ENCODE results near the gene GNPTAB.
"Not testable (repeated sequence)": the region's sequence is repeated elsewhere in the genome, so short reads cannot be mapped to it uniquely, and the experiment has no call there.

GNPTAB gene

DNA sequence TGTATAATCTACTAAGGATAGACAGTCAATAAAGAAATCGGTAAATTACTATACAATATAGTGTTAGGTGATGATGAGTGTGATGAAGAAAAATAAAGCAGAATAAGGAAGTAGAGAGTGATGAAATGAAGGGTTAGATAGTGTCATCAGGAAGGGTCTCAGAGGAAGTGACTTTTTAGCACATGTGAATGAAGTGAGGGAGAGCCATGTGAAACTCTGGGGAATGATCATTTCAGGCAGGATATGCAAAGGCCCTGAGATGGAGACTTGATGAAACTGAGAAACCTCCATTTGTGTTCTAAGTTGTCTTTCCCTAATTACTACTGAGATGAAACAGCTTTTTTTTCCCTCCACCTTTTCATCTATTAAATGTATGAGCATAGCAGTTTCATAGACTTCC lies 19.4 kb upstream of the GNPTAB start:
- no peak for DNase-seq

- no peak for DNase-seq
Measured at GRCh38 chr12:101847325-101847724, 16.6 kb upstream of the GNPTAB start.

- no peak for DNase-seq
Measured at GRCh38 chr12:101845137-101845711, 14.5 kb upstream of the GNPTAB start.

GRCh38 chr12:101841069-101841468 lies 10.3 kb upstream of the GNPTAB start:
- no peak for DNase-seq

DNA sequence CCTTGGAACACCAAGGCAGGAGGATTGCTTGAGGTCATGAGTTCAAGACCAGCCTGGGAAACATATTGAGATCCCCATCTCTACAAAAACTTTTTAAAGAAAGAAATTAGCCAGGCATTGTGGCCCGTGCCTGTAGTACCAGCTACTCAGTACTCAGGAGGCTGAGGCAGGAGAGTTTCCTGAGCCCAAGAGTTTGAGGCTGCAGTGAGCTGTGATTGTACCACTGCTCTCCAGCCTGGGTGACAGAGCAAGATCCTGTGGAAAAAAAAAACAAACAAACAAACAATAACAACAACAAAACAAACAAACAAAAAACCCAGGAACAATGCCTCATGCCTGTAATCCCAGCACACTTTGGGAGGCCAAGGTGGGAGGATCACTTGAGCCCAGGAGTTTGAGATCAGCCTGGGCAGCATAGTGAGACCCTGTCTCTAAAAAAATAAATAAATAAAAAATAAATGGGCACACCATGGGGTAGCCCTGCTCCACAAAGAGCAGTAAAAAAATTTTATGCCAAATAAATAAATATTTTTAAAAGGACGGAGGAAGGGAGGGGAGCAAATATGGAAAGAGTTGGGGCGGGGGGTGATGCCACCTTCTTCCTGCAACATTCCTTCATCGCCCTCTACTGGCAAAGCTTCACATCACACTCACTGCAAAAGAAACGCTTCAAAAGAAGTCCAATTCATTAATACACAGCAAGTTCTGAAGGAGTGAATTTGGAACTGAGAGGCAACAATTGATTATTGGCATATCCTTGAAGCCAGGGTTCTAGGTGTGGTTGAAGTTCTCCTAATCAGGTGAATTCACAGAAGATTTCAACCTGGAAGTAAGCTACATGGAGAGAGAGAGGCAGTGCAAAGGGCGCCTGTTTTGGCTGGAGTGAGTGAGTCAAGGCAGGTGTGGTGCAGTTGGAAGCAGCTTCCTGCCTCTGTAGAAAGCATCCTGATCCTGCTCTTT lies 8.8 kb upstream of the GNPTAB start:
- peak; percentile 82 for DNase-seq

- DNase-seq, result peak; percentile 13
Measured at GRCh38 chr12:101838628-101839323, 8.0 kb upstream of the GNPTAB start.

DNA sequence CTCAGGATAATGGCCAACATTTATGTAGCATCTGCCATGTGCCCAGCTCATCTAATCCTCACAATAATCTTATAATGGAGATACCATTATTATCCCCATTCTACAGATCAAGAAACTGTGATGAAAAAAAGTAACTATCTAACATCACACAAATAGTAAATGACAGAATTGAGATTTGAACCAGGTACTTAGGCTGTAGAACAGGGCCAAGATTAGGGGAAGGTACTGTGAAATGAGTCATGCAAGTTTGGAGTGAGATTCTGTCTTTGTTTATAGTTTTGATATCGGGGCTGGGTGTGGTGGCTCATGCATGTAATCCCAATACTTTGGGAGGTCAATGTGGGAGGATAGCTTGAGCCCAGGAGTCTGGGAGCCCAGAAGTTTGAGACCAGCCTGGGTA lies 1.3 kb upstream of the GNPTAB start:
- no peak for DNase-seq

DNA sequence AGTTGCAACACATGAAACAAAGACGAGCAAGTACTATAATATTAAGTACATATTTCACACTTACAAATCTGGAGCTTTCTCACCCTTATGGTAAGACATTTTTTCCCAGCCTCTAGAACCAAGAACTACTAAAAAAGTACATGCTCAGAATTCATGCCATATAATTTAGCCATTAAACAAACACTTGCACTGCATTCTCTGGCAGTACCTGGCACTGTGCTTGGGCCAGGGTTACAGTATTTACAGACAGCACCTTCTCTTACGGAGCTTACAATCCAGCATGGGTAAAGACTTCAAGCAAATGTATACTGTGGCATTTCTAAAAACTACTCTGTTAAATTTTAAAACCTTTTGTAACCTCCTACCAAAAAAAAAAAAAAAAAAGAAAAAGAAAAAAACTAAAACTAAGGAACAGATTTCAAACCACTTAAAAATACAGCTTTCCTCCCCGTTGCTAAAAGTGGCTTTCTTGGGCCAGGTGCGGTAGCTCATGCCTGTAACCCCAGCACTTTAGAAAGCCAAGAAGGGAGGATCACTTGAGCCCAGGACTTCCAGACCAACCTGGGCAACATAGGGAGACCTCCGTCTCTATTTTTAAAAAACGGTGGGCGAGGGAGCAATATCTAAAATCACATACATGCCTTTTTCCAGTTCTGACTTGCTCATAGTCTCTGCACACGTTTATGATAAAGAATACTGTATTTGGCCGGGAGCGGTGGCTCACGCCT lies 956 bp downstream of the GNPTAB start:
- peak; percentile 17 for DNase-seq

DNA sequence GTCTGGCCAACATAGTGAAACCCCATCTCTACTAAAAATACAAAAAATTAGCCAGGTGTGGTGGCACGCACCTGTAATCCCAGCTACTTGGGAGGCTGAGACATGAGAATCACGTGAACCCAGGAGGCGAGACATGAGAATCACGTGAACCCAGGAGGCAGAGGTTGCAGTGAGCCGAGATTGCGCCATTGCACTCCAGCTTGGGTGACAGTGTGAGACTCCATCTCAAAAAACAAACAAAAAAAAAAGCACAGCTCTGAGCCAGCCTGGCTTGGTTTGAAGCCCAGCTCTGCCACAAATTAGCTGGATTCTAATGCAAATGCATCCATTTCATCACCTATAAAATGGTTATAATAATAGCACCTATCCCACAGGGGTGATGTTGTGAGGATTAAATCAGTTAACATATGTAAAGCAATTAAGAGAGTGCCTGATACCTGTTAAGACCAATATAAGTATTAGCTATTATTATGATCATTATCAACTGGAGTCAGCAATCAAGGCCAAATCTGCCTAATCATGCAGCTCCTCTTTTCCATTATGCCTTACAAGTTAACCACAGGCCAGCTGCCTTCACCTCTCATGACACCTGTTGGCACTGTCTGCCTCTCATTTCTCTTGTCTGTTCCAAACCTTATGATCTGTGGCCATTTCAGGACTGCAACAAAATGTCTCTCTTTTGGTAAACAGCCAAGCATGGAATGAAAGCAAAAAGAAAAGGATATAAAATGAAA lies 2.1 kb downstream of the GNPTAB start:
- no peak for DNase-seq

DNA sequence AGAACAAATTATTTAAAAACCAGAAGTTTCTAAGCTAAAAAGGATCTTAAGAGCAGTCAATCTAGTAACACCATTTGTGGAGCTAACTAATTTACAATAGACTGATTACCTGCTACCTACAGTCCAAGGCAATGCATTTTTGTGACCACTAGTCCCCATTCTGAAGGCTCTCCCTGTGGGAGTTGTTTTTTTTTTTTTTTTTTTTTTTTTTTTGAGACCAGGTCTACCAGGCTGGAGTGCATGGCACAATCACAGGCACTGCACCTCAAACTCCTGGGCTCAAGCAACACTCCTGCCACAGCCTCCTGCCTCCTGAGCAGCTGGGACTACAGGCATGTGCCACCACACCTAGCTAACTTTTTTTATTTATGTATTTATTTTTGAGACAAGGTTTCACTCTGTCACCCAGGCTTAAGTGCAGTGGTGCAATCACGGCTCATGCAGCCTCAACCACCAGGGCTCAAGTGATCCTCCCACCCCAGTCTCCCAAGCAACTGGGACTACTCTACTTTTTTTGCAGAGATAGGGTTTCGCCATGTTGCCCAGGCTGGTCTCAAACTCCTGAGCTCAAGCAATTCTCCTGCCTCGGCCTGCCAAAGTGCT lies 3.9 kb downstream of the GNPTAB start:
- DNase-seq, result no peak

DNA sequence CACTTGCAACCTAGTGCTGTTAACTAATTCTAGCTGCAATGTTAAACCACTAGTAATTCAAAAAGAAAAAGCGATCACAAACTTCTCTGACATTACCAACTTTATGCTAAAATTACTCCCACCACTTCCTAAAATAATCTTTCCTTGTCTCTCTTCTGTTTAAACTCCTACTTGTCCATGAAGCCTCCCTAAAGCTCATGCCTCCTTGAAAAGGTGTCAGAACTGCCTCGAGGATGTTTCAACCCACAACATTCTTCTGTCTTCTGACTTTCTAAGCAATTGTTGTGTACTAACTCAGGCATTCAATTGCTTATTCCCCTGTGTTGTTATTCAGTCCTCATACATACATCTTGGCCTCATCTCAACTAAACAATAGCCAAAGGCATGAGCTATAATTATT lies 5.9 kb downstream of the GNPTAB start:
- DNase-seq, result no peak

DNA sequence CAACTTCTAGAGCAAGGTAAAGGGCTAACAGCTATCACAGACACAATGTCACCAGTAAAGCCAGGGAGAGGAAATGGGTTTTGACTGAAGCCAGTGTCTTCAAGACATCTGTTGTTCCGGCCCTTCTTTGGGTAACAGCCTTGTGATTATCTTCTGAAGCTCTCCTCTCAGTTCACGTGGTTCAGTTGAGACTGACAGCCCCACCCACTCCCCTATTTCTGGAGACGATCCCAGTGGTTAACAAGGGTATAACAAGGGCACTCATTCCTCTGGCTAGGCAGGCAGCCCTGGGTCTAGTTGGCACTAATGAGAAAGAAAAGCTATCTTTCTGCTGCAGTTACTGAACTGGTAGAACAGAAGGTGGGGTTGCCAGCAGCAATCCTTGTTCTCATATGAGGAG lies 6.9 kb downstream of the GNPTAB start:
- DNase-seq, result peak; percentile 78

- DNase-seq, result no peak
Measured at GRCh38 chr12:101823039-101823438, 7.7 kb downstream of the GNPTAB start.

DNA sequence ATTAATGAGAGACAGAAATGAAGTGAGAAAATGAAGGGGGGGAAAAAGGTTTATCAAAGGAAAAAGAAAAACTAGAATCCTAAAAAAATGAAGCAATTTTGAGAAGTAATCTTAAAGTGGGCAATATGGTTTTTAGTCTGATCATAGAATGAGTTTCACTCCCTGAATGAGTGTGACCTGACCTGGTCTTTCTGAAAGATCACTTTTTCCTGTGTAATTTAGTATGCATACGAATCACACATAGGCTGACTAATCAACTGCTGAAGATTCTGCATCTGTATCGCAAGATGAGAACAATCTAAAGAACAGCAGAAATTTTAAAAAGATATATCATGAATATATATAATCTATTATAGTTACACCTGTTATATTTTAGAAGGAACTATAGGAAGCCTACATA lies 11.3 kb downstream of the GNPTAB start:
- DNase-seq, result no peak

DNA sequence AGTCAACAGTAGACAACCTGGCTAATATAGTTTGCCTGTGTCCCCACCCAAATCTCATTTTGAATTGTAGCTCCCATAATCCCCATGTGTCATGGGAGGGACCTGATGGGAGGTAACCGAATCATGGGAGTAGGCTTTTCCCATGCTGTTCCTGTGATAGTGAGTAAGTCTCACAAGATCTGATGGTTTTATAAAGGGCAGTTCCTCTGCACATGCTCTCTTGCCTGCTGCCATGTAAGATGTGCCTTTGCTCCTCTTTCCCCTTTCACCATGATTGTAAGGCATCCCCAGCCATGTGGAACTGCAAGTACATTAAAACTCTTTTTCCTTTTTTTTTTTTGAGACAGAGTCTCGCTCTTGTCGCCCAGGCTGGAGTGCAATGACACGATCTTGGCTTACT lies 12.1 kb downstream of the GNPTAB start:
- not testable (repeated sequence) for DNase-seq

DNA sequence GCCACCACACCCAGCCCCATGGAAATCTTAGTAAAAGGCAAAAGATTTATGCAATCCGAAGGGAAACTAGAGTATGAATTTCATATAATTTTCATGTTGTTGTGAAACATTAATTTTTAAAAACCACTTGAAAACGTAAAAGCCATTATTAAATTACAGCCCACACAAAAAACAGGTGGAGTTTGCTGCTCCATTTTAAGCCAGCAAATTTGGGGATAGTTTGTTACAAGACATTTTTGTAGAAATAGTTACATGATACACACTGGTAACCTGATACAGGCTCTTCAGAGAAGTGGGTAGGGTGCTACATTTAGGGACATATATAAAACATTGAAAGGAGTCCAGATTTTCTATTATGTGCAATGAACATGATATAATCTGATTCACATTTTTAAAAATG lies 17.6 kb downstream of the GNPTAB start:
- DNase-seq, result no peak

- not testable (repeated sequence) for DNase-seq
Measured at GRCh38 chr12:101812716-101813115, 18.0 kb downstream of the GNPTAB start.

DNA sequence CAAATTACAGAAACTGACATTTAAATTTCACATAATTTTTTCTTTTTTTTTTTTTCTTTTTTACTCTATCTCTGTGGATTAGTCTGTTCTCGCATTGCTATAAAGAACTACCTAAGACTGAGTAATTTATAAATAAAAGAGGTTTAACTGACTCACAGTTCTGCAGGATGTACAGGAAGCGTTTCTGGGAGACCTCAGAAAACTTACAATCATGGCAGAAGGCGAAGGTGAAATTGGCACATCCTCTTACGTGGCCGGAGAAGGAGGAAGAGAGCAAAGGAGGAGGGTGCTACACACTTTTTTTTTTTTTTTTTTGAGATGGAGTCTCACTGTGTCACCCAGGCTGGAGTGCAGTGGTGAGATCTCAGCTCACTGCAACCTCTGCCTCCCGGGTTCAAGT lies 19.4 kb downstream of the GNPTAB start:
- not testable (repeated sequence) for DNase-seq

DNA sequence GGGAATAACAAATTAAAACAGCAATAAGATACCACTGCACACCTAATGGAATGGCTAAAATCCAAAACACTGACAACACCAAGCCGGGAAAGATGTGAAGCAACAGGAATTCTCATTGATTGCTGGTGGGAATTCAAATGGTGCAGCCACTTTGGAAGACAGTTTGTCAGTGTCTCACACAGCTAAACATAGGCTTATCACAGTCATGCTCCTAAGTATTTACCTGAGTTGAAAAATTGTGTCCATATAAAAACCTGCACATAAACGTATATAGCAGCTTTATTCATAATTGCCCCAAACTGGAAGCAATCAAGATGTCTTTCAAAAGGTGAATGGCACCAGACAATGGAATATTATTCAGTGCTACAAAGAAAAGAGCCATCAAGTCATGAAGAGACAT lies 21.6 kb downstream of the GNPTAB start:
- DNase-seq, result no peak

DNA sequence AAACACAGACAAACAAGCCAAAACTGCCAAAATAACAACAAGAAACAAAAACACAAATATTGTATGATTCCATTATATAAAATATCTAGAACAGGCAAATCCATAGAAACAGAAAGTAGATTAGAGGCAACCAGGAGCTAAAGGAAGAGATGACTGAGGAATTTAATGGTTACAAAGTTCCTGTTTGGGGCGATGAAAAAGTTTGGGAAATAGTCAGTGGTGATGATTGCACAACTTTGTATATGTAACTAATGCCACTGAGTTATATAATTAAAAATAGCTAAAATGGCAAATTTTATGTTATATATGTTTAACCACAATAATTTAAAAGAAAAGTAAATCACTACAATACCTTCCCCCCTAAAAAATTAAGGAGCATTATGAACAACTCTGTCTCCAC lies 24.5 kb downstream of the GNPTAB start:
- DNase-seq, result no peak

- DNase-seq, result no peak
Measured at GRCh38 chr12:101804409-101804808, 26.4 kb downstream of the GNPTAB start.

- no peak for DNase-seq
Measured at GRCh38 chr12:101803978-101804377, 26.8 kb downstream of the GNPTAB start.
